WTC11 (cell line): ENCODE data around the gene CFH. TPM values are rescaled to one million over a fixed set of nuclear protein-coding genes. Genes with fewer than 3 reads are reported as not detected.
"Not testable (repeated sequence)": the region's sequence is repeated elsewhere in the genome, so short reads cannot be mapped to it uniquely, and the experiment has no call there.

Experiments
- ATAC-seq: fragments of 200-7000 bp; cut with Tn5 transposase; 2 replicates; pipeline ENCODE4 v1.10.0; 2021; ENCODE audit warnings: mild to moderate bottlenecking, moderate library complexity
- CTCF ChIA-PET: fragments of 300-600 bp; sonication (Branson Sonifier 250); formaldehyde crosslinking; loops from one replicate; lab custom pipeline; 2021; ENCODE audit warnings: antibody characterized with exemption; lab: Charles Lee
- POLR2A ChIA-PET: fragments of 350-600 bp; sonication (Branson Sonifier 250); formaldehyde crosslinking; loops from one replicate; lab custom pipeline; 2021; ENCODE audit warnings: antibody characterized with exemption; lab: Charles Lee
- DNase-seq: peaks from one replicate; pipeline ENCODE4 v3.0.0; 2021; ENCODE audit warnings: low spot score
- H3K27ac Mint-ChIP-seq: 2 replicates; pipeline ENCODE4 v1.8.0; 2021; ENCODE audit warnings: mixed read lengths
- H3K27me3 Mint-ChIP-seq: 2 replicates; pipeline ENCODE4 v1.8.0; 2021; ENCODE audit warnings: low read depth, mild to moderate bottlenecking, moderate library complexity, mixed read lengths
- H3K36me3 Mint-ChIP-seq: 2 replicates; pipeline ENCODE4 v1.8.0; 2021; ENCODE audit warnings: mixed read lengths
- H3K4me1 Mint-ChIP-seq: 2 replicates; pipeline ENCODE4 v1.8.0; 2022; ENCODE audit warnings: mixed read lengths
- H3K4me3 Mint-ChIP-seq: 2 replicates; pipeline ENCODE4 v1.8.0; 2021; ENCODE audit warnings: mild to moderate bottlenecking, moderate library complexity, mixed read lengths
- H3K9me3 Mint-ChIP-seq: 2 replicates; pipeline ENCODE4 v1.8.0; 2021; ENCODE audit warnings: mixed read lengths
- total RNA-seq: library from RNA; stranded (reverse); gene quantifications from 3 replicates; pipeline ENCODE4 v1.2.3, GENCODE V29; 2021

The CFH gene
- total RNA-seq, 1 experiment from 2014 or later = 0.17 TPM

GRCh38 chr1:196791252-196791651, 139.4 kb downstream of the CFH start:
- peaks cover 18% of the 10 kb centered on the region for H3K4me1 Mint-ChIP-seq
- DNase-seq, CTCF ChIA-PET, H3K9me3 Mint-ChIP-seq, H3K4me3 Mint-ChIP-seq, H3K27ac Mint-ChIP-seq, POLR2A ChIA-PET, ATAC-seq, H3K27me3 Mint-ChIP-seq, H3K36me3 Mint-ChIP-seq: not testable (repeated sequence)

GRCh38 chr1:196794103-196794502, 142.3 kb downstream of the CFH start:
- peaks cover 12% of the 10 kb centered on the region for H3K9me3 Mint-ChIP-seq
- CTCF ChIA-PET, H3K27me3 Mint-ChIP-seq, POLR2A ChIA-PET, ATAC-seq, H3K27ac Mint-ChIP-seq, H3K4me3 Mint-ChIP-seq, H3K36me3 Mint-ChIP-seq, DNase-seq, H3K4me1 Mint-ChIP-seq: not testable (repeated sequence)

Other genes starting within 250 kb of the CFH start
- 11.6 to 14.2 TPM (median 12.4 TPM) in 3 replicates for gene KCNT2, start 43.6 kb upstream of the CFH start, total RNA-seq
- 0.24 to 0.80 TPM (median 0.27 TPM) in 3 replicates for gene CFHR3, start 122.8 kb downstream of the CFH start, total RNA-seq
- 0.14 to 0.20 TPM (median 0.16 TPM) in 3 replicates for gene CFHR1, start 167.7 kb downstream of the CFH start, total RNA-seq
- 0.42 TPM in 1 of 3 replicates, not detected in the others for gene CFHR4, start 236.0 kb downstream of the CFH start, total RNA-seq